SK-MEL-5 (cell line): ENCODE measurements around the gene MSANTD1. TPM values are rescaled to one million over a fixed set of nuclear protein-coding genes. Genes with fewer than 3 reads are reported as not detected.

Source experiments
- DNase-seq: peaks from one replicate; pipeline ENCODE4 v3.0.0-alpha.2; 2016; ENCODE audit warnings: low read depth, low spot score
- in situ Hi-C: cut with HindIII; loops from 2 replicates; pipeline ENCODE4 v1.10.0; 2016; ENCODE audit warnings: low sequenced_read_pairs, high pct_unique_total_duplicates, low pct_unique_long_range_greater_than_20kb
- polyA plus RNA-seq, 2 experiments: library from polyadenylated mRNA; depleted of rRNA; stranded (reverse); fragments of >200 nt; gene quantifications; 2 replicates each; pipeline ENCODE4 v1.2.3, GENCODE V29; 2015
- total RNA-seq: library from RNA; depleted of rRNA; stranded (reverse); fragments of >200 nt; shearing (Covaris generic); gene quantifications from 2 replicates; pipeline ENCODE4 v1.2.3, GENCODE V29; 2014; rRNA removed

Gene MSANTD1
- total RNA-seq = 0.11 TPM in 1 of 2 replicates, not detected in the other
- 0.11 TPM in 1 of 2 replicates, not detected in the other for polyA plus RNA-seq (2015; cell fraction: cytosol; rRNA removed)
- polyA plus RNA-seq (2015; cell fraction: nucleus; rRNA removed) = 1.3 and 1.5 TPM in 2 replicates

DNA sequence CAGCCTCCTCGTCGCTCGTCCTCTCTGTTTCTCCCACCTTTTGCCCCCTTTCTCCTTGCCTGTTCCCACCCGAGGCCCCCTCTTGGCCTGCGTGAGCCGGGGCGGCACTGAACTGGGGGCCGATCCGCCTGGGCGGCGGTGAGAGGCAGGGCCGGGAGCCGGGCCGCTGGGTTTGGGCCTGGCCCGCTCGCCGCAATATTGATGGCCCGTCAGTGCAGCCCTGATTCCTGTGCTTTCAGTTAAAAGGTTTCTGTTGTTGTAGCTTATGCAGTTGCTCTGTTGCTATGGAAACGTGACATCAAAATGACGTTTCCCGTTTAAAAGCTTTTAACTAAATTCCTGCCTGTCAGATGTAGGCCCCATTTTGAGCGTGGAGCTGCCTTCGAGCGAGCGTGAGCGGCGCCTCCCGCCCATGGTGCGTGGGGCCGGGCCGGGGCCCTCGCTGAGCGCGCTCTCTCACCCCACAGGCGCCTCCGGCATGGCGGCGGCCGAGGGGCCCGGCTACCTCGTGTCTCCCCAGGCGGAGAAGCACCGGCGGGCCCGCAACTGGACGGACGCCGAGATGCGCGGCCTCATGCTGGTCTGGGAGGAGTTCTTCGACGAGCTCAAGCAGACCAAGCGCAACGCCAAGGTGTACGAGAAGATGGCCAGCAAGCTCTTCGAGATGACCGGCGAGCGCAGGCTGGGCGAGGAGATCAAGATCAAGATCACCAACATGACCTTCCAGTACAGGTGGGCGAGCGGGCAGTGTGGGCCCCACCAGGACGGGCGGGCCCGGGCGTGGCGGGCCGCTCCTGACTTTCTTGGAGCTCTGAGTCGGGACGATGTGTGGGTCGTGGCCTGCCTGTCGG, at the start of gene MSANTD1:
Gene MSANTD1 (plus strand): TSS at position 349 of the 851 bp plus-strand sequence. CDS start 64 bp downstream, at position 413.
- in situ Hi-C loops = no loop called here
- DNase-seq = no peak

DNA sequence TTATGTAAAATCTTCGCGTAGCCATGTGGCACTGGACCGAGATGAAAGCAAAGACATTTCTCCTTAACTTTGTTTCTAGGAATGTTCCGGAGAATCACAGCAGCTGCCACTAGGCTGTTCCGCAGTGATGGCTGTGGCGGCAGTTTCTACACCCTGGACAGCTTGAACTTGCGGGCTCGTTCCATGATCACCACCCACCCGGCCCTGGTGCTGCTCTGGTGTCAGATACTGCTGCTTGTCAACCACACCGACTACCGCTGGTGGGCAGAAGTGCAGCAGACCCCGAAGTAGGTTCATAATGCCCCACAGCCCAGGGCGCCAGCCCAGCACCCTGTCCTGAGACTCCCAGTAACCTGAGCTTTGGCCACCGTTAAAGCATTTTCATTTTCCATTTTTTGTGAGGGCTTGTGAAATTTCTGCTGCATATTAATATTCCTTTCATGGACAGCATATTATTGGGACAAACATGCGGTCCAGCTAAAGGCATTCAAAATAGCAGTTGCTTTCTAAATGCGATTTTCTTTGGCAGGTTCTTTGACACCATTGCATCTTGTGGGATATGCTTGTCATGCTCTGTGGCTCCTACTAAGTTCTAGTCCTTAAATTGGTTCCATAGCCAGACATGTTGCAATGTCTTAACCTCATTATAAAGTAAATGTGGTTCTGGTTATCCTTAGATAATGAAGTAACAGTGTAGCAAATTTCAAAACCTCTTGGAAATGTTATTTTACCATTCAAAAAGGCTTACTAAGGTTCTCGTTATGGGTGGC, 49.1 kb upstream of the MSANTD1 start:
- no peak for DNase-seq
- in situ Hi-C loops = no loop called here

DNA sequence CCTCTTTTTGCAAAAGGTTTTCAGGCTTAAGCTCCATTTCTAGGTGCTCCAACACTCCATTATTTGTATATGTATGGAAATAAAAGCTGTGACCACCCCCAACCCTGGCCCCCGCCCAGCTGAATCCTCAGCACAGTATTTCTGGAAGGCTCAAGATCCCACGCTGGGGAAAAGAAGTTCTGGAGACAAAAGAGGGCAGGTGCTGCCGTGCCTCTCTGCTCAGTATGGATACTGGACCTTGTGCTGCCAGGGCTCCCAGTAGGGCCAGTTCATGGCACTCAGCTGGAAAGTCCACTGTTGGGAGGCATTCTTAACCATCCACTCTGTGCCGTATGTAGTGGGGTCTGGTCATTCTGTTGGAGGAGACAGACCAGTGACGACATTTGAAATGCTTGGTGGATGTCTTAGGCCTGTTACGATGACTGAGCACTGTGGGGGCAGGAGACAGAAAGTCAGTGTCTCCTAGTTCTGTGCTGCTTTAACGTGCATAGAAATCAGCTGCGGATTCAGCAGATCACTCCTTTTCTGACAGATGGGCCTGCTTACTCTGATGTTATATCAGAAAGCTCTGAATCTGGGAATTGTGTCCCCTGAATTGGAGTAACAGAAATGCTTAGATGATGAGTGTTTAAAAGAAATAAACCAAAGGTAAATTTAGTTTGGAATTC, 48.4 kb upstream of the MSANTD1 start:
- in situ Hi-C loops = no loop called here
- no peak for DNase-seq

DNA sequence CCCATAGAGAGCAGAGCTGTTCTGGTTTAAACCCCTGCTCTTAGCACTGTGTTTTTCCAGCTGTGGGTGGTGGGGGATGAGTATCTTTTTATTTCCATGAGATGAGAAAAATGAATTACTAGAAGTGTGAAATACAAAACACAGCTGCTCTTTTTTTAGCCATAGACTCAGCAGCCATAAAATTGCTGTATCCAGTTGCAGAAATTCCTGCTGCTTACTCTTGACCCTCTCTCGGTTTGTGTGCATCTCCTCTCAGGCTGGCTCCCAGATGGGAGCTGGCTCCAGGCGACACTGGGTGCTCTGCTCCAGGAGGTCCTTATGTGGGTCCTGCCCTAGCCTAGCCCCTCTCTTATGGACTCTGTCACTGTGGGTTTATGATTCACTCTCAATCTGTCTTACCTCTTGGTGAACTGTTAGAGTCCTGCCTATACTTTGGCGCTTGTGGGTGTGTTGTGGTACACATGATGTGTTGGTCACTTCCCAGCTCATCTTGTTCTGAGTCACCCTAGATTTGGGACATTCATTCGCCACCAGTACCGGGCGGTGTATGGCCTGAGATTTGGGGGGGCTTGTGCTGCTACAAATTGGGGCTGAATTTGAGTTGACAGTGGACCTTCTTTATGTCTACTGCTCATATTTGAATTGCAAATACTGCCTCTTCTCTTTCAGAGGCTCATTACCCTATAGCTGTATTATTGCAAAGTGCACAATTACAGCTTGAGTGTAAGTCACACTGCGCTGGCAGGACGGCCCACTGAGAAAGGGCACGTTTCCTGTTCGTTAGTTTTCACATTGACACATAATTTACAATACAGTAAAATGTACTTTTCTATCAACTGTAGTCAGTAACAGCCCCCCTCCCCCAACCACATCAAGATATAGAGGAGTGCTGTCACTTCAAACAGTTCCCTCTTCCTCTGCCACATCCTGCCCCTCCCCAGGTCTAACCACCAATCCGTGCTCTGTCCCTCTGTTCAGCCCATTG, 46.9 kb upstream of the MSANTD1 start:
- DNase-seq = no peak
- in situ Hi-C loops = no loop called here

GRCh38 chr4:3202836-3203820, 45.8 kb upstream of the MSANTD1 start:
- in situ Hi-C loops = no loop called here
- DNase-seq = no peak

GRCh38 chr4:3203971-3204431, 45.0 kb upstream of the MSANTD1 start:
- no peak for DNase-seq
- in situ Hi-C loops = no loop called here

DNA sequence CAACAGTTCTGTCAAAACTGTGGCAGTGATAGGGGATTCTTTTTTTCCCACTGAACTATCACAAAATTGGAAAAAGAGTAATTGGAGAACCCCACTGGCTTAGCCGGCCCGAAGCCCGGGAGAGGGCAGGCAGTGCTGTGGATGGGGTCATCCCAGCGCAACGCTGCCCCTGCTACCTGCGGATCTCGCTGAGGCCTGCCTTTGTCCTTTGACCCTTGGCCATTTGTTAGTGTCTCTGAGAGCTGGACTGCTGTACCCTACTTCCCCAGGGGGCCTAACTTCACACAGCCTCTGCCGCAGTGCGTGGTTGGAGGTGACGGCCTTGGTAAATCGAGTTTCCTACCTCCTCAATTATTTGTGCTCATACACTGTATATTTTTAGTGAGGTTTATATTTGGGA, 43.0 kb upstream of the MSANTD1 start:
- DNase-seq = no peak
- in situ Hi-C loops = no loop called here

GRCh38 chr4:3206439-3207100, 42.4 kb upstream of the MSANTD1 start:
- DNase-seq = no peak
- in situ Hi-C loops = no loop called here

GRCh38 chr4:3207531-3208037, 41.4 kb upstream of the MSANTD1 start:
- in situ Hi-C loops = no loop called here
- no peak for DNase-seq

DNA sequence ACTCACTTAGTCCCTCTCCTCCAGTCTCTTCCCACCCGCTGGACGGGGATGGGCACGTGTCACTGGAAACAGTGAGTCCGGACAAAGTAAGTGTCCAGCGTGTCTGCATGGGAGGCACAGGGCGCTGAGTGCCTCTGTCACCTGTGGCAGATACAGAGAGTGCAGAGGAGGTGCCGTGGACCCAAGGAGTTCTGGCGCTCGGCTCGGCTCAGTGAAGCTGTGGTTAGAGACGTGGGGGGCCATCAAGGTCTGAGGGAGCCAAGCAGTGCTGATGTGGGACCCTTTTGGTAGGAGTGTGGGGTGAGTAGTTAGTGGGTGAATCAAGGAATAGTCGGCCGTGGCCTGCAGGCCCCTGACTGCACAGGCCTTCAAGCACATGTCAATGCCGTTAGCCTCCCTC, 40.1 kb upstream of the MSANTD1 start:
- DNase-seq = no peak
- in situ Hi-C loops = no loop called here

DNA sequence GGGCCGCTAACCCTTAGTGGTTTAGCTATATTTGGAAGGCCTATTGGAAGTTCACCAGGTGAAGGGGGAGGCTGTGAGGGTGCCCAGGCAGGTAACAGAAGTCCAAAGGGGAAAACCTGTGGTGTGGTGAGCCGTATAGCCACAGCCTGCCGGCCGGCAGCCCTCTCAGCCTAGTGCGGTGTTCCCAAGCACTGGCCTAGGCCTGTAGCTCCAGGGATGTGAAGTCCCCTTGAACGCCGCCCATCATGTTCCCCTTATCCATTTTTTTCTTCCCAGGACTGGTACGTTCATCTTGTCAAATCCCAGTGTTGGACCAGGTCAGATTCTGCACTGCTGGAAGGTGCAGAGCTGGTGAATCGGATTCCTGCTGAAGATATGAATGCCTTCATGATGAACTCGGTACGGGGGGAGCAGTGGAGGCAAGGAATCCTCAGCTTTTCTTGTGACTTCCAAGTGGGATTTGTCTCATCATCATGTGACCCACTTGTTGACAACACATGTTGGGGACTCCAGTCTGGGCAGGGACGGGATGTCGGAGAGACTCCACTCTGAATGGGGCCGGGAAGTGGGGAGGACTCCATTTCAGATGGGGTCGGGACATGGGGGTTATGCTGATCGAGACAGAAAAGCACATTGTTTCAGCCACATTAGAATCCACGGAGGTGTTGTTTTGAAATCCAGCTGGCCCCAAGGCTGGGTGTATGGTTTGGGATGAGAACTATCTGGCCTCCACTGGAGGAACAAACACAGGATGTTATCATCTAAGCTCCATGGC, 39.2 kb upstream of the MSANTD1 start:
- no peak for DNase-seq
- in situ Hi-C loops = no loop called here

GRCh38 chr4:3210467-3210866, 38.5 kb upstream of the MSANTD1 start:
- DNase-seq = no peak
- in situ Hi-C loops = no loop called here

DNA sequence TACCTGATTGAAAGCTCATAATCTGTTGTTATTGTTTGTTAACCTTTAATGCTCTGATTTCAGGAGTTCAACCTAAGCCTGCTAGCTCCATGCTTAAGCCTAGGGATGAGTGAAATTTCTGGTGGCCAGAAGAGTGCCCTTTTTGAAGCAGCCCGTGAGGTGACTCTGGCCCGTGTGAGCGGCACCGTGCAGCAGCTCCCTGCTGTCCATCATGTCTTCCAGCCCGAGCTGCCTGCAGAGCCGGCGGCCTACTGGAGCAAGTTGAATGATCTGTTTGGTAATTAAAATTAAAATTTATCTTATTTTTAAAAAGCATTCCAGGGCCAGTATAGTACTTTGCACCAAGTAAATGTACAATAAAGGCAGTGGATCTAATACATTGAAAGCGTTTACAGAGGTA, 37.1 kb upstream of the MSANTD1 start:
- in situ Hi-C loops = no loop called here
- DNase-seq = no peak

GRCh38 chr4:3212391-3213105, 36.4 kb upstream of the MSANTD1 start:
- DNase-seq = no peak

More at GRCh38 chr4:3212391-3213105, 36.4 kb upstream of the MSANTD1 start:
- in situ Hi-C loops = no loop called here
